ENCODE measurements around the gene TCEAL7.
"Not testable (repeated sequence)": the region's sequence is repeated elsewhere in the genome, so short reads cannot be mapped to it uniquely, and the experiment has no call there.

Gene TCEAL7

GRCh38 chrX:103329991-103330390, at the start of gene TCEAL7:
Gene TCEAL7 (plus strand): TSS chrX:103330239. CDS start chrX:103331404, 1,165 bp downstream.
- no peak within 1 kb of the TSS for H3K4me3 Mint-ChIP-seq
- H3K36me3 Mint-ChIP-seq: no peaks in the 10 kb centered on the region
- no peaks in the 10 kb centered on the region for H3K9me3 Mint-ChIP-seq
- H3K4me1 Mint-ChIP-seq: no peaks in the 10 kb centered on the region
- peak within 1 kb of the TSS; percentile 27 for H3K27ac Mint-ChIP-seq
- H3K27me3 Mint-ChIP-seq: peaks cover 6% of the 10 kb centered on the region

GRCh38 chrX:103293118-103293517, 36.9 kb upstream of the TCEAL7 start:
- H3K27me3 Mint-ChIP-seq: peaks cover 2% of the 10 kb centered on the region
- H3K4me1 Mint-ChIP-seq: no peaks in the 10 kb centered on the region
- H3K27ac Mint-ChIP-seq: no peak overlapping the region
- no peaks in the 10 kb centered on the region for H3K9me3 Mint-ChIP-seq
- H3K36me3 Mint-ChIP-seq: no peaks in the 10 kb centered on the region
- no peak overlapping the region for H3K4me3 Mint-ChIP-seq

- Mint-ChIP-seq H3K4me3 (no peak overlapping the region), H3K36me3 (peaks cover 2% of the 10 kb centered on the region), H3K27me3 (no peaks in the 10 kb centered on the region), H3K4me1 (peaks cover 23% of the 10 kb centered on the region), H3K9me3 (no peaks in the 10 kb centered on the region), H3K27ac (no peak overlapping the region)
Observed at GRCh38 chrX:103304705-103305104, 25.3 kb upstream of the TCEAL7 start.

GRCh38 chrX:103305666-103306065, 24.4 kb upstream of the TCEAL7 start:
- H3K4me3 Mint-ChIP-seq, H3K9me3 Mint-ChIP-seq, H3K27me3 Mint-ChIP-seq, H3K27ac Mint-ChIP-seq, H3K36me3 Mint-ChIP-seq: not testable (repeated sequence)
- H3K4me1 Mint-ChIP-seq: peaks cover 26% of the 10 kb centered on the region

GRCh38 chrX:103309860-103310554, 20.0 kb upstream of the TCEAL7 start:
- Mint-ChIP-seq H3K4me1 (peaks cover 13% of the 10 kb centered on the region), H3K4me3 (peak overlapping the region; percentile 66), H3K9me3 (no peaks in the 10 kb centered on the region), H3K27ac (peak overlapping the region; percentile 51), H3K27me3 (no peaks in the 10 kb centered on the region), H3K36me3 (peaks cover 2% of the 10 kb centered on the region)

- peak within 1 kb of the TSS; percentile 85 for H3K4me3 Mint-ChIP-seq
- peaks cover 9% of the 10 kb centered on the region for H3K4me1 Mint-ChIP-seq
- no peaks in the 10 kb centered on the region for H3K27me3 Mint-ChIP-seq
- H3K9me3 Mint-ChIP-seq: no peaks in the 10 kb centered on the region
- peaks cover 2% of the 10 kb centered on the region for H3K36me3 Mint-ChIP-seq
- peak within 1 kb of the TSS; percentile 76 for H3K27ac Mint-ChIP-seq
Observed at GRCh38 chrX:103310555-103311398, 19.3 kb upstream of the TCEAL7 start, which contains the start of gene BEX2. Gene BEX2 (minus strand): TSS chrX:103310990. CDS start chrX:103309976, 1,014 bp downstream.

GRCh38 chrX:103311399-103311780, 18.6 kb upstream of the TCEAL7 start:
- peak overlapping the region; percentile 85 for H3K4me3 Mint-ChIP-seq
- H3K4me1 Mint-ChIP-seq: peaks cover 9% of the 10 kb centered on the region
- H3K36me3 Mint-ChIP-seq: peaks cover 2% of the 10 kb centered on the region
- no peak overlapping the region for H3K27ac Mint-ChIP-seq
- H3K9me3 Mint-ChIP-seq: no peaks in the 10 kb centered on the region
- H3K27me3 Mint-ChIP-seq: no peaks in the 10 kb centered on the region

GRCh38 chrX:103330681-103331288, 746 bp downstream of the TCEAL7 start:
- peaks cover 6% of the 10 kb centered on the region for H3K27me3 Mint-ChIP-seq

GRCh38 chrX:103338663-103339062, 8.6 kb downstream of the TCEAL7 start:
- no peak overlapping the region for H3K27ac Mint-ChIP-seq
- H3K9me3 Mint-ChIP-seq: no peaks in the 10 kb centered on the region
- no peaks in the 10 kb centered on the region for H3K27me3 Mint-ChIP-seq
- H3K4me3 Mint-ChIP-seq: no peak overlapping the region
- H3K36me3 Mint-ChIP-seq: no peaks in the 10 kb centered on the region
- H3K4me1 Mint-ChIP-seq: peaks cover 4% of the 10 kb centered on the region

More at GRCh38 chrX:103330681-103331288, 746 bp downstream of the TCEAL7 start:
- no peak overlapping the region for H3K4me3 Mint-ChIP-seq
- no peaks in the 10 kb centered on the region for H3K4me1 Mint-ChIP-seq
- H3K36me3 Mint-ChIP-seq: no peaks in the 10 kb centered on the region
- H3K27ac Mint-ChIP-seq: no peak overlapping the region
- H3K9me3 Mint-ChIP-seq: no peaks in the 10 kb centered on the region

GRCh38 chrX:103343105-103343504, 13.1 kb downstream of the TCEAL7 start:
- Mint-ChIP-seq H3K27me3 (no peaks in the 10 kb centered on the region), H3K9me3 (no peaks in the 10 kb centered on the region), H3K4me3 (no peak overlapping the region), H3K36me3 (no peaks in the 10 kb centered on the region), H3K4me1 (peaks cover 4% of the 10 kb centered on the region), H3K27ac (peak overlapping the region; percentile 35)

GRCh38 chrX:103344606-103345005, 14.6 kb downstream of the TCEAL7 start:
- Mint-ChIP-seq H3K27me3 (no peaks in the 10 kb centered on the region), H3K4me3 (no peak overlapping the region), H3K27ac (no peak overlapping the region), H3K4me1 (peaks cover 4% of the 10 kb centered on the region), H3K36me3 (no peaks in the 10 kb centered on the region), H3K9me3 (no peaks in the 10 kb centered on the region)

- Mint-ChIP-seq H3K36me3 (no peaks in the 10 kb centered on the region), H3K27me3 (no peaks in the 10 kb centered on the region), H3K9me3 (no peaks in the 10 kb centered on the region), H3K4me1 (peaks cover 4% of the 10 kb centered on the region), H3K27ac (no peak overlapping the region), H3K4me3 (no peak overlapping the region)
Observed at GRCh38 chrX:103347682-103348397, 17.8 kb downstream of the TCEAL7 start.

GRCh38 chrX:103356130-103356798, 26.2 kb downstream of the TCEAL7 start, which contains the start of gene TCEAL9:
Gene TCEAL9 (plus strand): TSS chrX:103356506. CDS start chrX:103357685, 1,179 bp downstream.
- Mint-ChIP-seq H3K4me1 (peaks cover 14% of the 10 kb centered on the region), H3K9me3 (no peaks in the 10 kb centered on the region), H3K36me3 (no peaks in the 10 kb centered on the region), H3K27ac (peak within 1 kb of the TSS; percentile 81), H3K27me3 (no peaks in the 10 kb centered on the region), H3K4me3 (peak within 1 kb of the TSS; percentile 86)

- peak overlapping the region; percentile 86 for H3K4me3 Mint-ChIP-seq
- no peak overlapping the region for H3K27ac Mint-ChIP-seq
- H3K9me3 Mint-ChIP-seq: no peaks in the 10 kb centered on the region
- no peaks in the 10 kb centered on the region for H3K27me3 Mint-ChIP-seq
- peaks cover 14% of the 10 kb centered on the region for H3K4me1 Mint-ChIP-seq
- H3K36me3 Mint-ChIP-seq: no peaks in the 10 kb centered on the region
Observed at GRCh38 chrX:103356858-103357257, 26.8 kb downstream of the TCEAL7 start.

- Mint-ChIP-seq H3K27me3 (no peaks in the 10 kb centered on the region), H3K9me3 (no peaks in the 10 kb centered on the region), H3K36me3 (no peaks in the 10 kb centered on the region), H3K4me1 (peaks cover 14% of the 10 kb centered on the region), H3K27ac (no peak overlapping the region), H3K4me3 (peak overlapping the region; percentile 3)
Observed at GRCh38 chrX:103357871-103358270, 27.8 kb downstream of the TCEAL7 start.
